Mammary epithelial cell (primary cell): ENCODE measurements around the gene FUOM.

ENCODE experiments used
- CTCF ChIP-seq, 2 donors: IDR thresholded peaks in 1 of 2; conservative IDR thresholded peaks in 1 of 2; 2 replicates each; pipeline ENCODE4 v1.5.1; 2011 to 2012; ENCODE audit warnings: inconsistent platforms in 2 of 2, low read length in 2 of 2, mild to moderate bottlenecking in 2 of 2, control low read depth in 1 of 2, low read depth in 1 of 2; ENCODE audit not compliant: insufficient read depth in 1 of 2; ENCODE audit errors: extremely low read depth in 1 of 2
- EZH2 ChIP-seq: IDR thresholded peaks from 2 replicates; pipeline ENCODE4 v1.6.1; 2012; ENCODE audit warnings: low read length, inconsistent platforms, borderline replicate concordance

- no peak for TF ChIP-seq CTCF (conservative IDR thresholded peaks at IDR 0.05 in 1 of 2, IDR thresholded peaks at IDR 0.05 in 1 of 2; ENCODE audit: extremely low read depth in 1 of 2, insufficient read depth in 1 of 2, low read depth in 1 of 2, low read length in 2 of 2)
- no peak for TF ChIP-seq EZH2
Measured at GRCh38 chr10:133377025-133377817, 19.4 kb upstream of the FUOM start.
